HCT116 (cell line): ENCODE measurements around the gene MAPKAP1. TPM values are rescaled to one million over a fixed set of nuclear protein-coding genes. Genes with fewer than 3 reads are reported as not detected.

Experiments used
- ATAC-seq: fragments of 200-7000 bp; cut with Tn5 transposase; 2 replicates; pipeline ENCODE4 v1.9.1; 2020; ENCODE audit warnings: mild to moderate bottlenecking, moderate library complexity
- BruUV-seq: library from RNA; stranded (reverse); fragments of 400-500 nt; replicated peaks from 2 replicates; lab custom pipeline; 2021; lab: Mats Ljungman, UMichigan
- CTCF ChIA-PET: fragments of 300-600 bp; sonication (Branson Sonifier 250); formaldehyde crosslinking; loops from one replicate; lab custom pipeline; 2021; ENCODE audit warnings: antibody characterized with exemption; lab: Charles Lee
- POLR2A ChIA-PET: fragments of 300-600, 350-600 bp; sonication (Branson Sonifier 250); formaldehyde crosslinking; loops from one replicate; lab custom pipeline; 2021; ENCODE audit warnings: antibody characterized with exemption; lab: Charles Lee
- RAD21 ChIA-PET, 2 experiments: fragments of 300-600 bp; sonication (Branson Sonifier 250); formaldehyde crosslinking; loops; one replicate each; lab custom pipeline; 2023; ENCODE audit warnings: low total read pairs in 2 of 2; ENCODE audit not compliant: uncharacterized antibody in 2 of 2, unreplicated experiment in 2 of 2, low non-redundant PET in 1 of 2; lab: Charles Lee
- DNase-seq: peaks from one replicate; pipeline ENCODE4 v3.0.0-alpha.2; 2010; ENCODE audit warnings: low read depth, low spot score
- H2AFZ ChIP-seq: fragments of 200-600 bp; shearing (Covaris generic), sonication (generic); 2 replicates; pipeline ENCODE4 v1.6.1; 2017; ENCODE audit warnings: low read depth, mixed run types, mixed read lengths, antibody characterized with exemption, low read length; ENCODE audit not compliant: poor library complexity, severe bottlenecking
- H3K27ac ChIP-seq: 2 replicates; pipeline ENCODE4 v1.5.1; 2012; ENCODE audit warnings: low read depth, low read length
- H3K27me3 ChIP-seq: fragments of 200-600 bp; sonication (generic); 2 replicates; pipeline ENCODE4 v1.6.1; 2016; ENCODE audit warnings: mixed run types, low read length, mixed read lengths; ENCODE audit not compliant: insufficient read depth
- H3K36me3 ChIP-seq, 2 experiments: fragments of 200-500 bp in 1 of 2; fragments of 200-600 bp in 1 of 2; sonication (Bioruptor generic) in 1 of 2; sonication (generic) in 1 of 2; 2 replicates each; pipeline versions ENCODE4 v1.5.1 to v1.6.1; 2014 to 2016; ENCODE audit warnings: low read length in 2 of 2, inconsistent platforms in 1 of 2, mixed read lengths in 1 of 2, mixed run types in 1 of 2; ENCODE audit not compliant: insufficient read depth in 2 of 2, control insufficient read depth in 1 of 2
- H3K4me1 ChIP-seq, 2 experiments: fragments of 200-600 bp in 1 of 2; sonication (generic) in 1 of 2; 2 replicates each; pipeline versions ENCODE4 v1.5.1 to v1.6.1; 2012 to 2017; ENCODE audit warnings: low read length in 2 of 2, inconsistent platforms in 1 of 2, mild to moderate bottlenecking in 1 of 2, mixed read lengths in 1 of 2, mixed run types in 1 of 2, moderate library complexity in 1 of 2; ENCODE audit not compliant: insufficient read depth in 2 of 2, control insufficient read depth in 1 of 2
- H3K4me2 ChIP-seq: fragments of 200-600 bp; sonication (generic); 2 replicates; pipeline ENCODE4 v1.6.1; 2017; ENCODE audit warnings: mixed run types, low read length, mixed read lengths
- H3K4me3 ChIP-seq, 2 experiments: fragments of 200-600 bp in 1 of 2; sonication (generic) in 1 of 2; replicated peaks in 1 of 2; 2 replicates each; pipeline ENCODE4 v1.5.1; 2011 to 2016; ENCODE audit warnings: low read length in 2 of 2, control low read depth in 1 of 2, low read depth in 1 of 2, mild to moderate bottlenecking in 1 of 2, mixed read lengths in 1 of 2, mixed run types in 1 of 2
- H3K79me2 ChIP-seq: fragments of 200-600 bp; sonication (generic); 2 replicates; pipeline ENCODE4 v1.6.1; 2017; ENCODE audit warnings: mild to moderate bottlenecking, mixed run types, low read length, moderate library complexity, mixed read lengths; ENCODE audit not compliant: insufficient read depth
- H3K9ac ChIP-seq: fragments of 200-600 bp; sonication (generic); 2 replicates; pipeline ENCODE4 v1.6.1; 2016; ENCODE audit warnings: low read length, mixed read lengths
- H3K9me2 ChIP-seq: fragments of 200-600 bp; sonication (generic), shearing (Covaris generic); 2 replicates; pipeline ENCODE4 v1.6.1; 2017; ENCODE audit warnings: mixed run types, mild to moderate bottlenecking, moderate library complexity; ENCODE audit not compliant: insufficient read depth
- H3K9me3 ChIP-seq, 2 experiments: fragments of 200-500 bp in 1 of 2; fragments of 200-600 bp in 1 of 2; sonication (Bioruptor generic) in 1 of 2; sonication (generic) in 1 of 2; 2 replicates each; pipeline ENCODE4 v1.6.1; 2014 to 2017; ENCODE audit warnings: low read length in 2 of 2, mixed read lengths in 2 of 2, inconsistent platforms in 1 of 2, low read depth in 1 of 2, mild to moderate bottlenecking in 1 of 2, mixed run types in 1 of 2, moderate library complexity in 1 of 2; ENCODE audit not compliant: control insufficient read depth in 1 of 2, insufficient read depth in 1 of 2
- H4K20me1 ChIP-seq: fragments of 200-600 bp; sonication (generic), shearing (Covaris generic); 2 replicates; pipeline ENCODE4 v1.6.1; 2017; ENCODE audit warnings: mixed run types, mild to moderate bottlenecking, moderate library complexity; ENCODE audit not compliant: insufficient read depth
- CBX3 ChIP-seq: IDR thresholded peaks from 2 replicates; pipeline ENCODE4 v1.6.1; 2012; ENCODE audit warnings: low read depth
- ELF1 ChIP-seq: IDR thresholded peaks from 2 replicates; pipeline ENCODE4 v1.6.1; 2012; ENCODE audit warnings: low read depth, borderline replicate concordance
- EZH2 ChIP-seq: fragments of 200-600 bp; sonication (generic); IDR thresholded peaks from 2 replicates; pipeline ENCODE4 v1.6.1; 2017; ENCODE audit warnings: antibody characterized with exemption, mixed run types
- EZH2phosphoT487 ChIP-seq: fragments of 200-600 bp; IDR thresholded peaks from 2 replicates; pipeline ENCODE4 v1.6.1; 2018; ENCODE audit warnings: antibody characterized with exemption, borderline replicate concordance
- POLR2A ChIP-seq: IDR thresholded peaks from 2 replicates; pipeline ENCODE4 v1.7.0; 2011; ENCODE audit warnings: borderline replicate concordance; ENCODE audit not compliant: insufficient read depth, insufficient read length; ENCODE audit errors: extremely low read depth
- POLR2AphosphoS5 ChIP-seq: IDR thresholded peaks from 2 replicates; pipeline ENCODE4 v1.6.1; 2011; ENCODE audit warnings: mild to moderate bottlenecking, low read depth, low read length, moderate library complexity
- RAD21 ChIP-seq: IDR thresholded peaks from 2 replicates; pipeline ENCODE4 v1.6.1; 2012; ENCODE audit warnings: low read depth, mild to moderate bottlenecking
- SIN3A ChIP-seq: IDR thresholded peaks from 2 replicates; pipeline ENCODE4 v1.6.1; 2012; ENCODE audit warnings: low read depth
- SP1 ChIP-seq: IDR thresholded peaks from 2 replicates; pipeline ENCODE4 v1.6.1; 2012; ENCODE audit warnings: low read depth
- SRF ChIP-seq: IDR thresholded peaks from 2 replicates; pipeline ENCODE4 v1.6.1; 2012; ENCODE audit warnings: low read depth
- TCF7L2 ChIP-seq: IDR thresholded peaks from 2 replicates; pipeline ENCODE4 v1.7.0; 2011; ENCODE audit warnings: borderline replicate concordance, inconsistent platforms; ENCODE audit not compliant: insufficient read depth, insufficient read length; ENCODE audit errors: extremely low read depth
- ZFX ChIP-seq: fragments of 450-650 bp; IDR thresholded peaks from 2 replicates; pipeline ENCODE4 v1.6.1; 2017
- intact Hi-C: fragments of 100-400 bp; cut with micrococcal nuclease; formaldehyde crosslinking; loops from 2 replicates; pipeline ENCODE4 v1.10.0; 2022
- total RNA-seq: library from RNA; stranded (reverse); gene quantifications from one replicate; pipeline ENCODE4 v1.2.1, GENCODE V29; 2021; ENCODE audit not compliant: unreplicated experiment
- TF ChIP-seq, protein P1 (sequence below): IDR thresholded peaks from 2 replicates; pipeline ENCODE4 v1.6.1; 2012
- TF ChIP-seq, protein P2 (sequence below): IDR thresholded peaks from 2 replicates; pipeline ENCODE4 v1.6.1; 2012
- TF ChIP-seq, protein P3 (sequence below): IDR thresholded peaks from 2 replicates; pipeline ENCODE4 v1.6.1; 2012; ENCODE audit warnings: low read depth

MAPKAP1 gene
- total RNA-seq, 1 experiment from 2014 or later: 72.5 TPM

DNA sequence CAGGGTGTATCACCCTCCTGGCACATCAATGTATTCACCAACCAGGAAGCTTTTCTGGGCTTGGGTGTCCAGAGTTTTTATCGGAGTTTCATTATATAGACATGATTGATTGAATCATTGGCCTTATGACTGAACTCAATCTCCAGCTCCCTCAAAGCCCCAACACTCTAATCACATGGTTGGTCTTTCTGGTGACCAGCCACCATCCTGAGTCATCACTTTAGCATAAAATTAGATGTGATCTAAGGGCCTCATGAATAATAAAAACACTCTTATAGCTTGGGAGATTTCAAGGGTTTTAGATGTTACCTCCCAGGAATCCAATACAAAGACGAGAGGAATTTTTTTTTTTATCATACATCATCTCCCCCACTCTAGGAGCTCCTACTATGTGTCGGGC is 32.4 kb upstream of the MAPKAP1 start:
- no peak for DNase-seq
- no peak for ATAC-seq
- Histone ChIP-seq H3K79me2 (no peaks in the 10 kb centered on the region), H3K9me2 (no peaks in the 10 kb centered on the region), H3K27ac (no peak overlapping the region), H3K9ac (no peak overlapping the region), H4K20me1 (no peaks in the 10 kb centered on the region), H3K9me3 (no peaks in the 10 kb centered on the region), H3K36me3 (no peaks in the 10 kb centered on the region), H2AFZ (no peak overlapping the region), H3K4me2 (no peak overlapping the region), H3K4me1 (no peaks in the 10 kb centered on the region), H3K27me3 (no peaks in the 10 kb centered on the region), H3K4me3 (no peak overlapping the region)
- TF ChIP-seq EZH2 (no peak), TCF7L2 (no peak), SIN3A (no peak), SRF (no peak), SP1 (no peak), RAD21 (no peak), CBX3 (no peak), POLR2AphosphoS5 (no peak), POLR2A (no peak), ZFX (no peak), ELF1 (no peak), EZH2phosphoT487 (no peak)
- TF ChIP-seq, protein P1, sequence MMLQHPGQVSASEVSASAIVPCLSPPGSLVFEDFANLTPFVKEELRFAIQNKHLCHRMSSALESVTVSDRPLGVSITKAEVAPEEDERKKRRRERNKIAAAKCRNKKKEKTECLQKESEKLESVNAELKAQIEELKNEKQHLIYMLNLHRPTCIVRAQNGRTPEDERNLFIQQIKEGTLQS: no peak
- TF ChIP-seq, protein P2, sequence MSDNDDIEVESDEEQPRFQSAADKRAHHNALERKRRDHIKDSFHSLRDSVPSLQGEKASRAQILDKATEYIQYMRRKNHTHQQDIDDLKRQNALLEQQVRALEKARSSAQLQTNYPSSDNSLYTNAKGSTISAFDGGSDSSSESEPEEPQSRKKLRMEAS: no peak
- no TSS peak for BruUV-seq
- ChIA-PET CTCF (no interaction called here), RAD21 (no interaction called here), POLR2A (no interaction called here)
- intact Hi-C loops: no loop called here

DNA sequence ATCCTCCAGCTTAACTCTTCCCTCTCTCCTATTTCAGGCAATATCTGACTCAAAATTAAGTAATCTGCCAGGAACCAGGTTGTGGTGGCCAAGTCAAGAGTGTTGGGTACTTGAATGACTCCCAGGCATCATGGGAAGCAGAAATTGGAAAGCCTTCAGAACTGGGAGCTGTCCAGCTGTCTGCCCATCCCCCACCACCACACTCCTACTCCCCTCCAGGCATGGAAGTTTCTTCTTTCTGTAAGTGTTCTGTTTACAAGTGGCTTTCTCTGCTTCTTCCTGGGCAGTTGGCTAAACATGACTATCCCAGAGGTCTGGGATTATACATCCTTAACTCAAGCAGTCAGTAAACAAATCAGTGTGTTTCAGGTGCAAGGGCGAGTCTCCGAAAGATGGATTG is 25.6 kb upstream of the MAPKAP1 start:
- no peak for ATAC-seq
- CTCF ChIA-PET: no interaction called here
- no peaks in the 10 kb centered on the region for H3K9me3 ChIP-seq

More for the DNA sequence above, 25.6 kb upstream of the MAPKAP1 start:
- RAD21 ChIA-PET: no interaction called here
- H3K36me3 ChIP-seq: no peaks in the 10 kb centered on the region
- no peaks in the 10 kb centered on the region for H3K9me2 ChIP-seq
- H3K4me3 ChIP-seq: no peak overlapping the region
- intact Hi-C loops: no loop called here
- H3K4me1 ChIP-seq: no peaks in the 10 kb centered on the region
- BruUV-seq: no TSS peak
- no peak overlapping the region for H3K27ac ChIP-seq
- TF ChIP-seq EZH2 (no peak), ZFX (no peak)
- TF ChIP-seq, protein P3, sequence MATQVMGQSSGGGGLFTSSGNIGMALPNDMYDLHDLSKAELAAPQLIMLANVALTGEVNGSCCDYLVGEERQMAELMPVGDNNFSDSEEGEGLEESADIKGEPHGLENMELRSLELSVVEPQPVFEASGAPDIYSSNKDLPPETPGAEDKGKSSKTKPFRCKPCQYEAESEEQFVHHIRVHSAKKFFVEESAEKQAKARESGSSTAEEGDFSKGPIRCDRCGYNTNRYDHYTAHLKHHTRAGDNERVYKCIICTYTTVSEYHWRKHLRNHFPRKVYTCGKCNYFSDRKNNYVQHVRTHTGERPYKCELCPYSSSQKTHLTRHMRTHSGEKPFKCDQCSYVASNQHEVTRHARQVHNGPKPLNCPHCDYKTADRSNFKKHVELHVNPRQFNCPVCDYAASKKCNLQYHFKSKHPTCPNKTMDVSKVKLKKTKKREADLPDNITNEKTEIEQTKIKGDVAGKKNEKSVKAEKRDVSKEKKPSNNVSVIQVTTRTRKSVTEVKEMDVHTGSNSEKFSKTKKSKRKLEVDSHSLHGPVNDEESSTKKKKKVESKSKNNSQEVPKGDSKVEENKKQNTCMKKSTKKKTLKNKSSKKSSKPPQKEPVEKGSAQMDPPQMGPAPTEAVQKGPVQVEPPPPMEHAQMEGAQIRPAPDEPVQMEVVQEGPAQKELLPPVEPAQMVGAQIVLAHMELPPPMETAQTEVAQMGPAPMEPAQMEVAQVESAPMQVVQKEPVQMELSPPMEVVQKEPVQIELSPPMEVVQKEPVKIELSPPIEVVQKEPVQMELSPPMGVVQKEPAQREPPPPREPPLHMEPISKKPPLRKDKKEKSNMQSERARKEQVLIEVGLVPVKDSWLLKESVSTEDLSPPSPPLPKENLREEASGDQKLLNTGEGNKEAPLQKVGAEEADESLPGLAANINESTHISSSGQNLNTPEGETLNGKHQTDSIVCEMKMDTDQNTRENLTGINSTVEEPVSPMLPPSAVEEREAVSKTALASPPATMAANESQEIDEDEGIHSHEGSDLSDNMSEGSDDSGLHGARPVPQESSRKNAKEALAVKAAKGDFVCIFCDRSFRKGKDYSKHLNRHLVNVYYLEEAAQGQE: peak; percentile 56
- TF ChIP-seq, protein P1: no peak
- H3K9ac ChIP-seq: no peak overlapping the region
- POLR2A ChIA-PET: no interaction called here
- H3K79me2 ChIP-seq: no peaks in the 10 kb centered on the region
- H3K4me2 ChIP-seq: no peak overlapping the region
- no peak for DNase-seq
- no peaks in the 10 kb centered on the region for H3K27me3 ChIP-seq
- H2AFZ ChIP-seq: no peak overlapping the region
- no peaks in the 10 kb centered on the region for H4K20me1 ChIP-seq
